A673 (cell line): ENCODE data around the gene PALMD. TPM values are rescaled to one million over a fixed set of nuclear protein-coding genes. Genes with fewer than 3 reads are reported as not detected.

Source experiments
- BruUV-seq: library from RNA; stranded (reverse); fragments of 400-500 nt; replicated peaks from 2 replicates; lab custom pipeline; 2021; lab: Mats Ljungman, UMichigan
- CTCF ChIA-PET: fragments of 300-600 bp; sonication (Branson Sonifier 250); formaldehyde crosslinking; loops from one replicate; lab custom pipeline; 2022; ENCODE audit warnings: antibody characterized with exemption; lab: Charles Lee
- POLR2A ChIA-PET: fragments of 300-600 bp; sonication (Branson Sonifier 250); formaldehyde crosslinking; loops from one replicate; lab custom pipeline; 2022; ENCODE audit warnings: antibody characterized with exemption; ENCODE audit not compliant: low non-redundant PET; lab: Charles Lee
- DNase-seq: peaks from one replicate; pipeline ENCODE4 v3.0.0-alpha.2; 2015; ENCODE audit warnings: low spot score
- H3K27ac ChIP-seq: fragments of 200-600 bp; sonication (generic); 2 replicates; pipeline ENCODE4 v1.5.1; 2016; ENCODE audit warnings: mixed run types, low read depth, mild to moderate bottlenecking, mixed read lengths, antibody characterized with exemption, low read length; ENCODE audit not compliant: poor library complexity, severe bottlenecking
- H3K27me3 ChIP-seq: fragments of 200-600 bp; sonication (generic); replicated peaks from 2 replicates; pipeline ENCODE4 v1.6.1; 2017; ENCODE audit warnings: mixed run types, low read depth, mild to moderate bottlenecking, mixed read lengths, antibody characterized with exemption, low read length; ENCODE audit not compliant: insufficient read depth, poor library complexity
- H3K36me3 ChIP-seq: fragments of 200-600 bp; sonication (generic); 2 replicates; pipeline ENCODE4 v1.6.1; 2016; ENCODE audit warnings: mixed run types, mild to moderate bottlenecking, mixed read lengths, antibody characterized with exemption, low read length; ENCODE audit not compliant: insufficient read depth, poor library complexity, severe bottlenecking
- H3K4me1 ChIP-seq: fragments of 200-600 bp; sonication (generic); 2 replicates; pipeline ENCODE4 v1.6.1; 2017; ENCODE audit warnings: mixed run types, mild to moderate bottlenecking, mixed read lengths, antibody characterized with exemption, low read length; ENCODE audit not compliant: insufficient read depth, poor library complexity, severe bottlenecking
- H3K4me3 ChIP-seq: fragments of 200-600 bp; sonication (generic); 2 replicates; pipeline ENCODE4 v1.5.1; 2016; ENCODE audit warnings: low read depth, mixed run types, mild to moderate bottlenecking, mixed read lengths, low read length; ENCODE audit not compliant: poor library complexity, severe bottlenecking
- H3K9me3 ChIP-seq: fragments of 200-600 bp; sonication (generic); 2 replicates; pipeline ENCODE4 v1.6.1; 2016; ENCODE audit warnings: mixed run types, low read depth, mild to moderate bottlenecking, mixed read lengths, antibody characterized with exemption, low read length; ENCODE audit not compliant: poor library complexity, severe bottlenecking
- CTCF ChIP-seq: fragments of 300-800, 200-600 bp; sonication (generic); conservative IDR thresholded peaks from 2 replicates; pipeline ENCODE4 v1.5.1; 2017; ENCODE audit warnings: low read depth, mild to moderate bottlenecking, antibody characterized with exemption, low read length, moderate library complexity, mixed read lengths
- EZH2 ChIP-seq: fragments of 200-600 bp; sonication (generic); IDR thresholded peaks from 2 replicates; pipeline ENCODE4 v1.6.1; 2017; ENCODE audit warnings: borderline replicate concordance, low read depth, mild to moderate bottlenecking, mixed read lengths, antibody characterized with exemption, low read length; ENCODE audit not compliant: poor library complexity, severe bottlenecking
- intact Hi-C: fragments of 100-400 bp; cut with micrococcal nuclease; formaldehyde crosslinking; loops from one replicate; pipeline ENCODE4 v1.10.0; 2022; ENCODE audit not compliant: unreplicated experiment
- total RNA-seq: library from RNA; stranded (reverse); gene quantifications from 2 replicates; pipeline ENCODE4 v1.2.3, GENCODE V29; 2021

Gene PALMD
- total RNA-seq, 1 experiment from 2014 or later: not detected

- intact Hi-C loops: no loop called here
- POLR2A ChIA-PET: no interaction called here
- H3K36me3 ChIP-seq: no peaks in the 10 kb centered on the region
- H3K9me3 ChIP-seq: no peaks in the 10 kb centered on the region
- no peaks in the 10 kb centered on the region for H3K27me3 ChIP-seq
- no peak overlapping the region for H3K4me3 ChIP-seq
- no peaks in the 10 kb centered on the region for H3K4me1 ChIP-seq
- BruUV-seq: no TSS peak
- DNase-seq: peak; percentile 71
- no peak overlapping the region for H3K27ac ChIP-seq
- CTCF ChIA-PET: interaction anchor here (0.5 to 1.1 kb wide), 3 partner anchors 33 to 1432 kb away, joined by 3 to 6 read pairs (median 4); no protein-coding TSS in a partner anchor
- no peak for TF ChIP-seq EZH2
- TF ChIP-seq CTCF: peak; percentile 67
Observed at GRCh38 chr1:99685516-99686180, 39.7 kb downstream of the PALMD start.

- Histone ChIP-seq H3K4me1 (no peaks in the 10 kb centered on the region), H3K9me3 (no peaks in the 10 kb centered on the region), H3K36me3 (no peaks in the 10 kb centered on the region), H3K27ac (no peak overlapping the region), H3K4me3 (no peak overlapping the region), H3K27me3 (no peaks in the 10 kb centered on the region)
- TF ChIP-seq EZH2: no peak
- TF ChIP-seq CTCF: no peak
- CTCF ChIA-PET: no interaction called here
- POLR2A ChIA-PET: no interaction called here
- peak; percentile 33 for DNase-seq
- intact Hi-C loops: no loop called here
- BruUV-seq: no TSS peak
Observed at GRCh38 chr1:99691175-99691574, 45.3 kb downstream of the PALMD start.

- ChIA-PET CTCF (no interaction called here), POLR2A (no interaction called here)
- Histone ChIP-seq H3K27me3 (no peaks in the 10 kb centered on the region), H3K4me1 (no peaks in the 10 kb centered on the region), H3K9me3 (no peaks in the 10 kb centered on the region), H3K36me3 (no peaks in the 10 kb centered on the region), H3K4me3 (no peak overlapping the region), H3K27ac (no peak overlapping the region)
- TF ChIP-seq EZH2 (no peak), CTCF (no peak)
- BruUV-seq: no TSS peak
- intact Hi-C loops: no loop called here
- no peak for DNase-seq
Observed at GRCh38 chr1:99696616-99697015, 50.7 kb downstream of the PALMD start.
